Measurements from ENCODE around the gene KIF26B. TPM values are rescaled to one million over a fixed set of nuclear protein-coding genes. Genes with fewer than 3 reads are reported as not detected.

Gene KIF26B
- polyA plus RNA-seq, 1 of the 3 experiments (the other 2 are of a cell fraction) = 2.6 TPM

DNA sequence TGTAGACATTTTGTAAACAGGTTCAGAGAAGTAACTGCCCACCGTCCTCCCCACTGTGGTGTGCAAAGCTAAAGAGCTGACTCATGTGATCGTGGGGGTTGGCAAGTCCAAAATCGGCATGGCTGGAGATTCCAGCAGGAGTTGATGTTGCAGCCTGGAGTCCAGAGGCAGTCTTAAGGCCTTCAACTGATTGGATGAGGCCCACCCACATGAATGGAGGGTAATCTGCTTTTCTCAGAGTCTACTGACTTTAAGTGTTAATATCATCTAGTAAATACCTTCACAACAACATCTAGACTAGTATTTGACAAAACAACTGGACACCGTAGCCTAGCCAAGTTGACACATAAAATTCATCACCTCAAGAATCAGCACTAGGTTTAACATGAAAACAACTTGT lies 281.6 kb downstream of the KIF26B start:
- H3K9ac ChIP-seq = no peak overlapping the region
- no peak overlapping the region for H3K4me3 ChIP-seq (ENCODE audit: low read depth in 2 of 2, low read length in 1 of 2)
- H3F3A ChIP-seq (replicated peaks; ENCODE audit: insufficient read depth) = no peaks in the 10 kb centered on the region
- no peak for DNase-seq
- no peaks in the 10 kb centered on the region for H3K27me3 ChIP-seq (ENCODE audit: insufficient read depth)
- no peak for TF ChIP-seq TAF1 (IDR thresholded peaks at IDR 0.05; ENCODE audit: borderline replicate concordance, low read depth, low read length)
- H3K4me1 ChIP-seq (ENCODE audit: control insufficient read depth in 1 of 2, insufficient read depth in 2 of 2, low read depth in 1 of 2, low read length in 1 of 2) = peaks cover 0 to 13% of the 10 kb centered on the region in 2 experiments; a peak in 2 of 4 replicates
- no peak overlapping the region for H3K27ac ChIP-seq (ENCODE audit: low read depth in 2 of 2, low read length in 1 of 2)
- no peaks in the 10 kb centered on the region for H3K9me3 ChIP-seq
- 86% methylated on average over 4 of the region's 4 CpGs for WGBS (ENCODE audit: low lambda C conversion rate)
- POLR2A ChIA-PET = no interaction called here
- H3K79me2 ChIP-seq (ENCODE audit: insufficient read depth) = no peaks in the 10 kb centered on the region
- H3K36me3 ChIP-seq (replicated peaks in 1 of 2; ENCODE audit: control insufficient read depth in 1 of 2, insufficient read depth in 2 of 2, low read length in 1 of 2) = peaks cover 0 to 23% of the 10 kb centered on the region in 2 experiments
- no peaks in the 10 kb centered on the region for H4K20me1 ChIP-seq (ENCODE audit: insufficient read depth)
- no peaks in the 10 kb centered on the region for H3K9me2 ChIP-seq
- H2AFZ ChIP-seq (ENCODE audit: low read depth) = no peak overlapping the region
- CTCF ChIA-PET = no interaction called here
- H3K4me2 ChIP-seq = no peak overlapping the region

DNA sequence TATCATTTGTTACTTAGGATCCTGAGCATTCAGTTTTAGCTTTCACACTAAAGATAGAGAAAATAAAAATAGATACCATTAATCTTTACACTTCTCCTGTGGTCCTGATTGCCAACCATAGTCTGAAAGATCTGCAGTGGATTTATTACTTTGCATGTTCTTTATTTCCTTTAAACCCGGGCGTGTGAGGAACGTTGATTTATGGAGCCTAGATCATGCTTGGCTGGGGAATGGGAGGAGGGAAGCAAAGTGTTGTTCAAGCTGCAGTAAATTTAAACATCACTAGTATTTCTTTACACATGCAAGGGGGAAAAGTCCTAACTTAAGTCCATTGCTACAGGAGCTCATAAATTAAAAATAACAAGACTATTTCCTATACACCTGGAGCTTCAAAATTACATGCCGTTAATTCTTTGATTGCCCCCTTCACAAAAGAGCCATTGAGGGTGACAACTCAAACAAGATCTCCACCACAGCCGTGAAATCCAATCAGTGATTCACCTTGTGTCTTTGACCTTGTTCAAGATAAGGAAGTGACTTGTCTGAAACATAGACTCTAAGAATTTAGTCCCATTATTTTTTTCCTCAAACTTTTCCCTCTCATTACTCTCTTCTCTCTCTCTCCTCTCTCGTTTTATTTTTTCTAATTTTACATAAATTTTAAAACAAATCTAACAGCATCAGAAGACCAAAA lies 282.7 kb downstream of the KIF26B start:
- H3K4me1 ChIP-seq (ENCODE audit: control insufficient read depth in 1 of 2, insufficient read depth in 2 of 2, low read depth in 1 of 2, low read length in 1 of 2) = peaks cover 0 to 24% of the 10 kb centered on the region in 2 experiments; a peak in 2 of 4 replicates
- no peak overlapping the region for H3K27ac ChIP-seq (ENCODE audit: low read depth in 2 of 2, low read length in 1 of 2)
- H3K27me3 ChIP-seq (ENCODE audit: insufficient read depth) = no peaks in the 10 kb centered on the region
- ChIA-PET CTCF (no interaction called here), POLR2A (no interaction called here)
- no peak for DNase-seq
- no peak overlapping the region for H3K9ac ChIP-seq
- H3K9me2 ChIP-seq = no peaks in the 10 kb centered on the region
- H3K36me3 ChIP-seq (replicated peaks in 1 of 2; ENCODE audit: control insufficient read depth in 1 of 2, insufficient read depth in 2 of 2, low read length in 1 of 2) = peaks cover 0 to 27% of the 10 kb centered on the region in 2 experiments
- TF ChIP-seq RXRA (IDR thresholded peaks at IDR 0.05; ENCODE audit: borderline replicate concordance, low read depth) = no peak
- TF ChIP-seq SIN3A (IDR thresholded peaks at IDR 0.05; ENCODE audit: borderline replicate concordance, low read depth, low read length) = no peak
- no peak for TF ChIP-seq GABPA (IDR thresholded peaks at IDR 0.05; ENCODE audit: low read depth)
- no peak for TF ChIP-seq POLR2AphosphoS5 (IDR thresholded peaks at IDR 0.05; ENCODE audit: low read depth, low read length)
- TF ChIP-seq GATA2 (CRISPR knock-in tag; IDR thresholded peaks at IDR 0.05) = no peak
- no peak for TF ChIP-seq NRF1 (IDR thresholded peaks at IDR 0.05; ENCODE audit: low read depth, low read length)
- TF ChIP-seq RFX5 (IDR thresholded peaks at IDR 0.05; ENCODE audit: low read length) = no peak
- no peak for TF ChIP-seq SMC3 (IDR thresholded peaks at IDR 0.05; ENCODE audit: low read depth, low read length)
- TF ChIP-seq EP300 (IDR thresholded peaks at IDR 0.05; ENCODE audit: borderline replicate concordance in 1 of 2, low read depth in 1 of 2, low read length in 1 of 2) = no peak
- TF ChIP-seq CHD2 (IDR thresholded peaks at IDR 0.05; ENCODE audit: low read length, partially characterized antibody) = no peak
- TF ChIP-seq TAF1 (IDR thresholded peaks at IDR 0.05; ENCODE audit: borderline replicate concordance, low read depth, low read length) = no peak
- TF ChIP-seq, protein P1, sequence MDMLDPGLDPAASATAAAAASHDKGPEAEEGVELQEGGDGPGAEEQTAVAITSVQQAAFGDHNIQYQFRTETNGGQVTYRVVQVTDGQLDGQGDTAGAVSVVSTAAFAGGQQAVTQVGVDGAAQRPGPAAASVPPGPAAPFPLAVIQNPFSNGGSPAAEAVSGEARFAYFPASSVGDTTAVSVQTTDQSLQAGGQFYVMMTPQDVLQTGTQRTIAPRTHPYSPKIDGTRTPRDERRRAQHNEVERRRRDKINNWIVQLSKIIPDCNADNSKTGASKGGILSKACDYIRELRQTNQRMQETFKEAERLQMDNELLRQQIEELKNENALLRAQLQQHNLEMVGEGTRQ (IDR thresholded peaks at IDR 0.05; ENCODE audit: borderline replicate concordance, low read depth, low read length) = no peak
- no peak for TF ChIP-seq MEF2A (IDR thresholded peaks at IDR 0.05; ENCODE audit: borderline replicate concordance, low read depth)
- TF ChIP-seq, protein P2, sequence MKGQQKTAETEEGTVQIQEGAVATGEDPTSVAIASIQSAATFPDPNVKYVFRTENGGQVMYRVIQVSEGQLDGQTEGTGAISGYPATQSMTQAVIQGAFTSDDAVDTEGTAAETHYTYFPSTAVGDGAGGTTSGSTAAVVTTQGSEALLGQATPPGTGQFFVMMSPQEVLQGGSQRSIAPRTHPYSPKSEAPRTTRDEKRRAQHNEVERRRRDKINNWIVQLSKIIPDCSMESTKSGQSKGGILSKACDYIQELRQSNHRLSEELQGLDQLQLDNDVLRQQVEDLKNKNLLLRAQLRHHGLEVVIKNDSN (IDR thresholded peaks at IDR 0.05; ENCODE audit: borderline replicate concordance, low read depth) = no peak
- no peak for TF ChIP-seq RCOR1 (IDR thresholded peaks at IDR 0.05; ENCODE audit: low read length)
- 81% methylated on average over 6 of the region's 6 CpGs for WGBS (ENCODE audit: low lambda C conversion rate)
- H3F3A ChIP-seq (replicated peaks; ENCODE audit: insufficient read depth) = no peaks in the 10 kb centered on the region
- H3K4me3 ChIP-seq (ENCODE audit: low read depth in 2 of 2, low read length in 1 of 2) = no peak overlapping the region
- H3K79me2 ChIP-seq (ENCODE audit: insufficient read depth) = no peaks in the 10 kb centered on the region
- H2AFZ ChIP-seq (ENCODE audit: low read depth) = no peak overlapping the region
- H4K20me1 ChIP-seq (ENCODE audit: insufficient read depth) = no peaks in the 10 kb centered on the region
- no peak overlapping the region for H3K4me2 ChIP-seq
- H3K9me3 ChIP-seq = no peaks in the 10 kb centered on the region

All from SK-N-SH (cell line).